ENCODE results near the gene GDF11. TPM values are rescaled to one million over a fixed set of nuclear protein-coding genes. Genes with fewer than 3 reads are reported as not detected.
A peak's percentile ranks its signal among the peaks of the same experiment; 100 is the strongest.

The GDF11 gene
- polyA plus RNA-seq, 1 experiment, result 4.2 TPM

DNA sequence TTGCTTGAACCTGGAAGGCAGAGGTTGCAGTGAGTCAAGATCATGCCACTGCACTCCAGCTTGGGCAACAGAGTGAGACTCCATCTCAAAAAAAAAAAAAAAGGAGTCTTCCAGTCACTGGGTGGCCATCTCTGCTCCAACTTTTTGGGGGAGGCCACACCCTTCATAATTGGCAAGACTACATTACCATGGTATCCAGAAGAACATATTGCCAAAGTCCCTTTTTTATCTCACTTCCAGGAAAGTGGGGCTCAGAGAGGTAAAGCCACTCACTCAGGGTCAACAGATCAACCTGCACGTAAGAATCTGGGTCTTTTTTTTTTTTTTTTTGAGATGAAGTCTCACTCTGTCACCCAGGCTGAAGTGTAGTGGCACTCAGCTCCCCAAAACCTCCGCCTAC, 9.1 kb upstream of the GDF11 start:
- POLR2A ChIA-PET, result no interaction called here
- TF ChIP-seq, protein P1, sequence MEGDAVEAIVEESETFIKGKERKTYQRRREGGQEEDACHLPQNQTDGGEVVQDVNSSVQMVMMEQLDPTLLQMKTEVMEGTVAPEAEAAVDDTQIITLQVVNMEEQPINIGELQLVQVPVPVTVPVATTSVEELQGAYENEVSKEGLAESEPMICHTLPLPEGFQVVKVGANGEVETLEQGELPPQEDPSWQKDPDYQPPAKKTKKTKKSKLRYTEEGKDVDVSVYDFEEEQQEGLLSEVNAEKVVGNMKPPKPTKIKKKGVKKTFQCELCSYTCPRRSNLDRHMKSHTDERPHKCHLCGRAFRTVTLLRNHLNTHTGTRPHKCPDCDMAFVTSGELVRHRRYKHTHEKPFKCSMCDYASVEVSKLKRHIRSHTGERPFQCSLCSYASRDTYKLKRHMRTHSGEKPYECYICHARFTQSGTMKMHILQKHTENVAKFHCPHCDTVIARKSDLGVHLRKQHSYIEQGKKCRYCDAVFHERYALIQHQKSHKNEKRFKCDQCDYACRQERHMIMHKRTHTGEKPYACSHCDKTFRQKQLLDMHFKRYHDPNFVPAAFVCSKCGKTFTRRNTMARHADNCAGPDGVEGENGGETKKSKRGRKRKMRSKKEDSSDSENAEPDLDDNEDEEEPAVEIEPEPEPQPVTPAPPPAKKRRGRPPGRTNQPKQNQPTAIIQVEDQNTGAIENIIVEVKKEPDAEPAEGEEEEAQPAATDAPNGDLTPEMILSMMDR (IDR thresholded peaks at IDR 0.05; ENCODE audit: low read depth, low read length), result no peak
- CTCF ChIA-PET, result interaction anchor here (0.6 to 1.5 kb wide), 3 partner anchors 17 to 75 kb away, joined by 3 to 4 read pairs (median 3); no protein-coding TSS in a partner anchor
- Histone ChIP-seq H3K27ac (ENCODE audit: low read depth, low read length) (no peak overlapping the region), H3K9me3 (ENCODE audit: control insufficient read depth, insufficient read depth, low read length) (no peaks in the 10 kb centered on the region), H3K4me3 (ENCODE audit: low read depth, low read length) (no peak overlapping the region), H3K27me3 (ENCODE audit: control insufficient read depth, insufficient read depth, low read length) (no peaks in the 10 kb centered on the region)
- no peak for DNase-seq (ENCODE audit: low read depth, low spot score)

DNA sequence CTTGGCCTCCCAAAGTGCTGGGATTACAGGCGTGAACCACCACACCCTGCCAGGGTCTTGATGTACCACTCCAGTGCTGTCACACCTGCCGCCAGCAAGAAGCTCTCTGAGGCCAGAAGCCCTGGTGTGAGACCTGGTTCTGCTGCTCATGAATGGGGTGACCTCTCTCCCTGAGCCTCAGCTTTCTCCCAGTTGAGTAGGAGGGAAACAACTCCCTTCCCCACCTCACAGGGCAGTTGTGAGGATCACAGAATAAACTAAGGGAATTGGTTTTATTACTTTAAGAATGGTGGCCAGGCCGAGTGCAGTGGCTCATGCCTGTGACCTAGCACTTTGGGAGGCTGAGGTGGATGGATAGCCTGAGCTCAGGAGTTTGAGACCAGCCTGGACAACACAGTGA, 8.3 kb upstream of the GDF11 start:
- ChIA-PET POLR2A (no interaction called here), CTCF (interaction anchor here (0.6 to 1.5 kb wide), 3 partner anchors 17 to 76 kb away, joined by 3 to 4 read pairs (median 3); no protein-coding TSS in a partner anchor)
- no peak overlapping the region for H3K4me3 ChIP-seq (ENCODE audit: low read depth, low read length)
- no peak for DNase-seq (ENCODE audit: low read depth, low spot score)
- no peaks in the 10 kb centered on the region for H3K9me3 ChIP-seq (ENCODE audit: control insufficient read depth, insufficient read depth, low read length)
- TF ChIP-seq, protein P1 (IDR thresholded peaks at IDR 0.05; ENCODE audit: low read depth, low read length), result no peak
- no peak overlapping the region for H3K27ac ChIP-seq (ENCODE audit: low read depth, low read length)
- H3K27me3 ChIP-seq (ENCODE audit: control insufficient read depth, insufficient read depth, low read length), result no peaks in the 10 kb centered on the region

DNA sequence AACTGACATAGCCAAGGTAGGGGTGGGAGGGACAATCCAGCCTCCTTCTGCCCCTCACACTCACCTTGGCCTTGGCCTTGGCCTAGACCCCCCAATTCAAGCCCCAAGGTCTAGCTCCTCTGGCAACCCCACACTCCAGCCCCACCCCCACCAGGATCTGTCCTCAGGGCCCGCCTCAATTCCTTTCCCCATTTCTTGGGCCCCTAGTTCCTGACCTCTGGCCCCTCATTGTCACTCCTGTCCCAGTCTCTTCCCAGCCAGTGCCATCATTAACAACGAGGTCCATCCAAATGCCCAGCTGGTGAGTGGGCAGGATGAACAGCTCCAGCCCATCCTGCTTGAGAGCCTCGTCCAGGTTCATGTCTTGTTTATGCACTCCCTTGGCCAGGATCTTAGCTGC, 6.8 kb upstream of the GDF11 start:
- ChIA-PET POLR2A (interaction anchor here (0.6 kb wide), 1 partner anchor 831 kb away, joined by 3 read pairs; no protein-coding TSS in a partner anchor), CTCF (interaction anchor here (1.5 to 6.8 kb wide), 2 partner anchors 12 to 203 kb away, joined by 4 to 93 read pairs; no protein-coding TSS in a partner anchor)
- TF ChIP-seq, protein P1 (IDR thresholded peaks at IDR 0.05; ENCODE audit: low read depth, low read length), result no peak
- Histone ChIP-seq H3K27ac (ENCODE audit: low read depth, low read length) (no peak overlapping the region), H3K4me3 (ENCODE audit: low read depth, low read length) (no peak overlapping the region), H3K27me3 (ENCODE audit: control insufficient read depth, insufficient read depth, low read length) (no peaks in the 10 kb centered on the region), H3K9me3 (ENCODE audit: control insufficient read depth, insufficient read depth, low read length) (no peaks in the 10 kb centered on the region)
- DNase-seq (ENCODE audit: low read depth, low spot score), result no peak

DNA sequence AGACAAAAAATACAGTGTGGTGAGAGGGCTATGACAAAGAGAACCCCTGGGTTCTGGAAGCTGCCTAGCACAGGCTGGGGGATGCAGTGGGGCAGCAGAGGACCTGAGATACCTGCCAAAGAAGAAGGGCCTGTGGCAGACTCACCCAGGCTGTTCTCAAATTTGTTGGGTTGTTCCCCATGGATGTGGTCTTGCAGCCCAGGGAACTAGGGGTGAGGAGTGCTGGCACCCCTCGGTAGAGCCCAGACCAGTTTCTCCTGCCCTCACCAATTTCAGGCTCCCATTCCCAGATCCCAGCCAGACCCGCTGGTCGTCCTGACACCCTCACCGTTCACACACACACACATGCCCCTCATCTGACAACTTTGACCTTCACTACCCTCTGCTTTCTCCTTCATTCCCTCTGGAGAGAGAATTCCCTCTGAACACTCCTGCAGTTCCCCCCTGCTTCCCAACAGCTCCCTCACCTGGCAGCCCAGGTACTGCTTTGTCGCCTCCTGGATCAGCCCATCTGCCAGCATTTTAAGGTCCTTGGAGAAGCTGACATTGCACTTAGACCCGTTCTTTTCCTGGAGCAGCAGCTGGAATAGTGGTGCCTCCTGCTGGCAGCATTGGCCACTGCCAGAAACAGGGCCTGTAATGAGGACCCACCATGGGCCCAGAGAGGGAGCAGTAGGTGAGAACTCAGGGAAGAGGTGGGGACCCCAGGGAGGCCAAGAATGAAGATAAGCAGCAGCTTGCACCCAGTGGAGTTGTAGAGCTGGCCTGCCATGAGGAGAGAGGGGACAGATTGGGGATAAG, 5.9 kb upstream of the GDF11 start:
- H3K27me3 ChIP-seq (ENCODE audit: control insufficient read depth, insufficient read depth, low read length), result no peaks in the 10 kb centered on the region
- no peak overlapping the region for H3K27ac ChIP-seq (ENCODE audit: low read depth, low read length)
- no peak for DNase-seq (ENCODE audit: low read depth, low spot score)
- H3K4me3 ChIP-seq (ENCODE audit: low read depth, low read length), result no peak overlapping the region
- POLR2A ChIA-PET, result interaction anchor here (0.6 to 2.6 kb wide), 3 partner anchors 8 to 168 kb away, joined by 3 to 16 read pairs (median 4); partner anchors contain the start of gene CD63
- CTCF ChIA-PET, result interaction anchor here (0.6 to 6.8 kb wide), 29 partner anchors 7 to 548 kb away, joined by 3 to 93 read pairs (median 6); partner anchors contain the start of genes CD63, ORMDL2, SARNP and SUOX
- no peaks in the 10 kb centered on the region for H3K9me3 ChIP-seq (ENCODE audit: control insufficient read depth, insufficient read depth, low read length)
- TF ChIP-seq, protein P1 (IDR thresholded peaks at IDR 0.05; ENCODE audit: low read depth, low read length), result peak; percentile 85

Data from AG04450 (cell line).